GM18507 (cell line): ENCODE data around the gene GBF1.
A peak's percentile ranks its signal among the peaks of the same experiment; 100 is the strongest.
"Not testable (repeated sequence)": the region's sequence is repeated elsewhere in the genome, so short reads cannot be mapped to it uniquely, and the experiment has no call there.

Experiments
- DNase-seq: peaks from one replicate; pipeline ENCODE4 v3.0.0; 2011; ENCODE audit warnings: low read depth; ENCODE audit not compliant: insufficient read length; ENCODE audit errors: extremely low spot score
- FAIRE-seq: peaks from 2 replicates; lab custom pipeline; 2011; peaks lifted over from hg19 to GRCh38; lab: Jason Lieb, UNC

GBF1 gene

GRCh38 chr10:102245082-102245931 is at the start of gene GBF1:
Gene GBF1, plus strand, starts transcription at chr10:102245532. Its CDS starts 13,407 bp downstream, at chr10:102258939.
- peak; percentile 99 for FAIRE-seq
- DNase-seq = peak; percentile 94

GRCh38 chr10:102196893-102197292 is 48.4 kb upstream of the GBF1 start:
- no peak for DNase-seq
- no peak for FAIRE-seq

- FAIRE-seq (no peak), DNase-seq (no peak)
These were observed 47.3 kb upstream of the GBF1 start for GRCh38 chr10:102198027-102198426.

- DNase-seq (no peak), FAIRE-seq (peak; percentile 54)
These were observed 44.3 kb upstream of the GBF1 start for GRCh38 chr10:102200751-102201640.

GRCh38 chr10:102202386-102202785 is 42.9 kb upstream of the GBF1 start:
- FAIRE-seq = no peak
- DNase-seq = no peak

GRCh38 chr10:102208311-102209035 is 36.9 kb upstream of the GBF1 start:
- FAIRE-seq (no peak), DNase-seq (no peak)

GRCh38 chr10:102211615-102212299 is 33.6 kb upstream of the GBF1 start:
- DNase-seq = no peak
- FAIRE-seq = no peak

- not testable (repeated sequence) for DNase-seq, FAIRE-seq
These were observed 31.7 kb upstream of the GBF1 start for GRCh38 chr10:102213599-102213998.

- no peak for FAIRE-seq
- no peak for DNase-seq
These were observed 26.0 kb upstream of the GBF1 start for GRCh38 chr10:102219370-102219769.

- no peak for DNase-seq
- FAIRE-seq = no peak
These were observed 24.7 kb upstream of the GBF1 start for GRCh38 chr10:102220612-102221011.

GRCh38 chr10:102222797-102223196 is 22.5 kb upstream of the GBF1 start:
- DNase-seq (no peak), FAIRE-seq (no peak)

- FAIRE-seq (peak; percentile 97), DNase-seq (peak; percentile 94)
These were observed 19.4 kb upstream of the GBF1 start, which contains the start of gene ELOVL3 for GRCh38 chr10:102225646-102226541. Gene ELOVL3, plus strand, starts transcription at chr10:102226299. Its CDS starts 250 bp downstream, at chr10:102226549.

GRCh38 chr10:102226542-102226870 is 18.8 kb upstream of the GBF1 start:
- no peak for FAIRE-seq
- DNase-seq = no peak

GRCh38 chr10:102227050-102227449 is 18.3 kb upstream of the GBF1 start:
- FAIRE-seq = no peak

GRCh38 chr10:102229810-102230263 is 15.5 kb upstream of the GBF1 start:
- DNase-seq (peak; percentile 67), FAIRE-seq (peak; percentile 93)

More at GRCh38 chr10:102227050-102227449, 18.3 kb upstream of the GBF1 start:
- DNase-seq = no peak

- FAIRE-seq = no peak
- DNase-seq = no peak
These were observed 15.0 kb upstream of the GBF1 start for GRCh38 chr10:102230264-102230860.

GRCh38 chr10:102230861-102231356 is 14.4 kb upstream of the GBF1 start:
- FAIRE-seq (no peak), DNase-seq (no peak)
